ENCODE results near the gene IGSF21.

The IGSF21 gene

DNA sequence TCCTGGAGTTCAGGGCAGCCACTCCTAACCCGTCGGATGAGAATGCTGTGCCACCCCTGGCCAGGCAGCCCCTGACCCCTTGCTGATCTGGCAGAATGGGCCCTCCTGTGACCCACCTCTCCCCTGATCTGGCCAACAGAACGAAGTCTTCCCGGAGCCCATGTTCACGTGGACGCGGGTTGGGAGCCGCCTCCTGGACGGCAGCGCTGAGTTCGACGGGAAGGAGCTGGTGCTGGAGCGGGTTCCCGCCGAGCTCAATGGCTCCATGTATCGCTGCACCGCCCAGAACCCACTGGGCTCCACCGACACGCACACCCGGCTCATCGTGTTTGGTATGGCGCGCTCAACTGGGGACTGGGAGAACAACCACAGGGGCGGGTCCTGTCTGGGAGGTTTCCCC is 269.1 kb downstream of the IGSF21 start:
- no peak for DNase-seq

DNA sequence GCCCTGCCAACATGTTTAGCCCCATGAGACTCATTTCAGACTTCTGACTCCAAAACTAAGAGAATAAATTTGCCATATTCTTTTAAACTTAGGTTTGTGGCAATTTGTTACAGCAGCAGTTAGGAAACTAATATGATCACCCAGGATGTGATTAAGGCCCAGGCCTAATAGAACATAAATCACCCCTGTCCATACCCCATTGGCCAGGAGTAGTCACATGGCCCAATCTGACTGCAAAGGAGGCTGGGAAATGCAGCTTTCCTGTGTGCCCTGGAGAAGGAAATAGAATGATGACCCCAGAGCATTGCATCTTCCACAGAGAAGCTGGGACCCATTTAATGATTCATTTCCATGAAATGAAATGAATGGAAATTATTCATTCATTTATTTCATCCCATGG is 272.7 kb downstream of the IGSF21 start:
- DNase-seq: no peak

GRCh38 chr1:18384059-18384458 is 276.5 kb downstream of the IGSF21 start:
- no peak for DNase-seq

DNA sequence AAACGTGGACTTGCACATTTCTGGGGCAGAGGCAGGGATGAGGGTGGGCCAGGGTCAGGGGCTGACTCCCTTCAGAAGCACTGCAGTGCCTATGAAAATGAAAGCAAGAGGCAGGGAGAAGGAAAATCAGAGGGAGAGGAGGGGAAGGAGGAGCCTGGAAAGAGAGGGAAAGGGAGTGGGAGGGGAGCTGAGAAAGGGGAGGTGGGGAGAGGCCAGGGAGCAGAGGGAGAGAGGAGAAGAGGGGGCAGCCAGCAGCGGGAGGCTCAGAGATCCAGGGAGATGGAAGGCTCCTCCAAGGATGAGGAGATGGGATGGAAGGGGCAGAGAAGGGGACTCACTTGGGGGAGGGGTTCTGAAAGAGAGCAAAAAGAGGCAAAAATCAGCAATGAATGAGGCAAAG is 276.9 kb downstream of the IGSF21 start:
- DNase-seq: no peak

- no peak for DNase-seq
Measured at GRCh38 chr1:18385239-18385790, 277.7 kb downstream of the IGSF21 start.

DNA sequence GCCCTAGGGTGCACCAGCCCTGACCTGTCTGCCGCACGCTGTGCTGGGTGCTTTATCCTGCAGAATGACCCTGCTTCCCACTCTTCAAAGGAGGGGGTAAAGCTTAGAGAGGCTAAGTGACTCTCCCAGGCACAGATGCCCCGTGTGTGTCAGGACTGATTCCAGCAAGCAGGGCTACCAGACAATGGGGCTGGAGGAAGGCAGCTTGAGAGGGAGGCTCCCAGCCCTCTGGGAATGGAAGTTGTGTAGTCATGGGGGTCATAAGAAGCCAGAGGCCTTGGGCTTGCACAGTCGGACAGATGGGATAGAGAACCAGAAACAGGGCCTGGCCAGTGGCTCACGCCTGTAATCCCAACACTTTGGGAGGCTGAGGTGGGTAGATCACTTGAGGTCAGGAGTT is 279.0 kb downstream of the IGSF21 start:
- DNase-seq: no peak

- no peak for DNase-seq
Measured at GRCh38 chr1:18387307-18387706, 279.7 kb downstream of the IGSF21 start.

DNA sequence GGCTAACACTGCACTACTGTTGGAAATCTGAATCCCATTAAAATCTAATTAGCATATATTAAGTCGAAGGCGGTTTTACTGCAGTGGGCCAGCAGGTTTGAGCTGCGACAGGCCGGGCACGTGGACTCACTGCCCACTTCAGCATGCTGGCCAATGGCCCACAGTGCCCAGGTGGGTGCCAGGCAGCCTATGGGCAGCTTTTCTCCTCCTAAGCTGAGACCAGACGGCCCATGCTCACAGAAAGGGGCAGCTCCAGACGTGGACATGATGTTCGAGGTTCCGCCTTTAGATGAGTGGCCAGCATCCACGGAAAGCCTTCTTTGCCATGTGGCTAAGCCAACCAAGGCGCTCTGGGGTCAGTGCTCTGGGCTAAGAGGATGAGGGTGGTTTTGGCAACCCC is 283.4 kb downstream of the IGSF21 start:
- no peak for DNase-seq

DNA sequence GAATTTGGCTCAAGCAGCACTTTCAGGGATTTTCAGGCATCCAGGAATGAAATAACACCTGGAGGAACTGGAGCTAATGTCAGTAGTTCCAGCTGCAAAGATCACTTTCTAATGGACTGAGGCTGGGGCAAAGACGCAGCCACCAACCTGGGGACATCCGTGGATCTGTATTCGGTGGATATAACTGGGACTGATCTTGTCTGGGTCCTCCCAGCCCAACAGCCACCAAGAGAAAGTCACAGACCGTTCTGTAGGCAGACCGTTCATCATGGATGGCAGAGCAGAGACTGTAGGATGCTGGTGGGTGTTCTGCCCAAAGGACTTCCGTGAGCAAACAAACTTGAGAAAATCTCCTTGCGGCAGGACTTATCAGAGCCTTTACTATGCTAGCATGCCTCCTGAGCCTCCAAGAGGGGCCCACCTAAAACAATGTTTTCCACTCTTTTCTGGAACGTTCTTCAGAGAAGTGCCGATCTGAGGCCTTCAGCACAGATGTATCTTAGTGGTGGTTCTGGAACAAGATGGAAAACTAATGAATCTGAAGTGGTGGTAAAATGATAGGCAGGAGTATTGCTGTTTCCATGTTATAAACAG is 287.1 kb downstream of the IGSF21 start:
- no peak for DNase-seq

GRCh38 chr1:18396247-18396980 is 288.8 kb downstream of the IGSF21 start:
- DNase-seq: no peak

DNA sequence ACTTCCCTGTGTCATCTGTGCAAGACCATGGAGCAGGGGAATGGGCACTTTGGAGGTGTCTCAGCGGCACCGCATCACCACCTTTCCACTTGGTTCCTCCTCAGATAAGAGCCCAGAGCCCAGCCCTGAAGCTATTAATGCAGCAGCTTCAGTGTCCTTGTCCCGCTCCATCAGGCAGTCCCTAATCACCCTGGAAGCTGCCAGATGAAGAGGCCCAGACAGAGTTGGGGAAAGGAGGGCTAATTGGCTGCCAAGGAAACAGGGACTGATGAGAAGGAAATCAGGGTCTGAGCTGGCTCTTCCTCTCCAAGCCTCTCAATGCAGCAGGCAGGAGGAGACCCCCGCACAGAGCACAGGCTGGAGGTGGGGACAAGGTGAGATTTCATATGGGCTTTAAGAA is 290.0 kb downstream of the IGSF21 start:
- DNase-seq: no peak

GRCh38 chr1:18398791-18399530 is 291.4 kb downstream of the IGSF21 start:
- DNase-seq: no peak

GRCh38 chr1:18400347-18401102 is 292.9 kb downstream of the IGSF21 start:
- DNase-seq: no peak

GRCh38 chr1:18401921-18402320 is 294.3 kb downstream of the IGSF21 start:
- no peak for DNase-seq

- DNase-seq: no peak
Measured at GRCh38 chr1:18404460-18404859, 296.9 kb downstream of the IGSF21 start.

- no peak for DNase-seq
Measured at GRCh38 chr1:18407166-18408045, 299.8 kb downstream of the IGSF21 start.

DNA sequence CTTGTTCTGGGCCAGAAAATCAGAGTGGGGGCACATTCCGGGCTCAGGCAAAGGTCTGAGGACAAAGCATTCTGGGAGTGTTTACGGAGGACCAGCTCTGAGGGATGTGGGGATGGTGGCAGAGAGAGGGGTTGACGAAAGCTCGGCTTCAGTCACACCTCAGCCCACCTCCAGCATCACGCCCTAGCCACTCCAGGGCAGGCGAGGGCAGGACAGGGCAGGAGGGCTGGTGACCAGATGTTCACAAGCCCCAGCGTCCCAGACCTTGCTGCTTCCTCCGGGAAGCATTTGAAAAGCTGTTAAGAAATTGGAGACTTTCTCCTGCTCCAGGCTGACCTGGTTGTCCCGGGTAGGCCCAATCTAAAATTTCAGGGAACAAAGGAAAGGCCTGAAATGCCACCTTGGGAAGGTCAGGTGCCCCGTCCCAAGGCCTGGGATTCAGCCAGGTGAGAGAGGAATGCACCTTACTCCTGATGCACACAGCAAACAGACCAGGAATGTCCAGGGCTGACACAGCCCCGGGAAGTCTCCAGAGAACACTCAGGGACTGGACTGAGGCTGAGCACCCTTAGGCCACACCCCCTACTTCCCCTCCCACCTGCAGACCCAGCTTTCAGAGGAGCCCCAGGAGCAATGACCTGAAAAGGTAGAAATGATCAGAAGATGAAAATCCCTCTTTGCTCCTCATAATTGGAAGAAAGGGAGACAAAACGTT is 301.2 kb downstream of the IGSF21 start:
- DNase-seq: no peak

DNA sequence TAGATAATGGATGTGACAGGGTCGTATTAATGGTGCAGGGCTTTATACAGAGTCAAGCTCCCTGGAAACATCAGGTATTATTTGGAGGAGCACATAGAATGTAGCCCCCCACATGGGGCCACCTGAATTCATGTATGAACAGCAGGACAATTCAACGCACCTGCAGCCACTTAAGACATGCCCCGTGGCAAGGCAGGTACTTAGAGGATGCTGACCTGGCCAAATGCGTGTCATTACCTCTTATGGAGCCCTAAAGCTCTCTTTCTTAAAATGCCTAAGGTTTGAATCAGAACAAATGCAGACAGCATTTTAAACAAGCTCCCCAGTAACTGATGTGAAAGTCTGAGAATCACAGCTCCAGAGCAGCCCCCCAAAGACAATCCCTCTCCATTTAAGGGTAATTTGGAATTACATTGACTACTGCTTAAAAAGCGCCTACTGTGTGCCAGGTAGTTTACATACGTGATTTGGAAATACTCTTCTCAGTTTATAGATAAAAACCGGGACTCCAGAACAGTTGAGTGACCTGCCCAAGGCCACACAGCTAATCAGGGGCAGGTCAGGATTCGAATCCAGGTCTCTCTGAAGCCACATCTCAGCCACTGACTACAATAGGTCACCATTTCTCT is 302.1 kb downstream of the IGSF21 start:
- peak; percentile 16 for DNase-seq

- DNase-seq: no peak
Measured at GRCh38 chr1:18410407-18410806, 302.8 kb downstream of the IGSF21 start.

- DNase-seq: no peak
Measured at GRCh38 chr1:18411321-18411720, 303.7 kb downstream of the IGSF21 start.
